Activated T-helper 9 cell treated with anti-CD3 and anti-CD28 coated beads, Interleukin-2, amount 50 U/mL, for 16 hours (primary cell): ENCODE measurements around the gene CD226.
"Not testable (repeated sequence)": the region's sequence is repeated elsewhere in the genome, so short reads cannot be mapped to it uniquely, and the experiment has no call there.

Experiments
- DNase-seq: peaks from one replicate; pipeline ENCODE4 v3.0.0-alpha.2; 2020; ENCODE audit warnings: low read depth

Gene CD226

DNA sequence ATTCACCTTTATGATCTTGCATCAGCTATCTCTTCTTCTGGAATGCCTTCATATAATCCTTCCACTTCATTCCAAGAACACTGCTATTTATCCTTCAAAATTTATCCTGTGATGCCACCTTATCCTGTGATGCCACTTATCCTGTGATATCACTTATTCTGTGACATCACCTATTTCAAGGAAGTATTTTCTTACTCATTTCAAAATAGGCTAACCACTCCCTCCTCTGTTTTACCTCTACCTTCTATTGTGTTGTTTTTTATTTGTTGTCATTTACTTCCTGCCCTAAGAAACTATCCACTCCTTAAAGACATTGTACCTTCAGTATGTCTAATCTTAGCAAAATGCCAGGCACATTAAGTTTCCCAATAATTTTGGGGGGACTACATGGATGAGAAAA lies 38.8 kb downstream of the CD226 start:
- no peak for DNase-seq

DNA sequence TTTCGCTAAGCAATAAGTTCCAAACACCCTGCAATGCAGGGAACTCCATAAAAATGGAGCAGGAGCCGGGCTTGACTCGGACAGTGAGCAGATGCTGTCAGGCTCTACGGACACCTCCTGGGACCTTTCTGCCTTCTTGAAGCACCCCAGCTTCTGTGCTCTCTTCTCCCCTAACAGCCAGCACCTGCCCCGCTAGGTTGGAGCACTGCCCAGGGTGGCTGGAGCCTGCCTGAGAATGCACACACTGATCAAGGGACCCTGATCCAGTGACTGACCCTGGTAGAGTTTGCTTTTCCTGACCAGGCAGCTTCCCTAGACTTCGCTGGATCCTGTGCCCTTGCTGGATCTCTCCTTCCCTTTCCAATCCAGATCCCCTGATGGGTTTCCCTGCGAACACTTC lies 40.9 kb downstream of the CD226 start:
- no peak for DNase-seq

DNA sequence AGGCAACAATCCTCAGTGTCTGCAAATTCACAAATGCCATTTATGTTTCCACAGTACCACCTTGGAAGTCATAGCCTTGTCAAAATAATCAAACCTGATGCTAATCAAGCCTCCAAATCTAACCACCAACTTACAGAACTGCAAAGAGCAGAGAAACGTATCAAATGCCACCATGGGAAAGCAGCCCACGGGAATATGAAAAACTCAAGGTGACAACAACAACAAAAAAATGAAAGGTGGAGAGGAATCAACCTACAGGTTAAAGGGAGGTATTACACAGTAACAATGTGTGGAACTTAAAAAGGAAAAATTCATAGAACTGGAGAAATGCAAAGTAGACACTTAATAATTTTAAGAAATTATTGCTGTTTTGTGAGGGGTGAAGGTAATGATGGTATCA lies 46.7 kb downstream of the CD226 start:
- DNase-seq = no peak

DNA sequence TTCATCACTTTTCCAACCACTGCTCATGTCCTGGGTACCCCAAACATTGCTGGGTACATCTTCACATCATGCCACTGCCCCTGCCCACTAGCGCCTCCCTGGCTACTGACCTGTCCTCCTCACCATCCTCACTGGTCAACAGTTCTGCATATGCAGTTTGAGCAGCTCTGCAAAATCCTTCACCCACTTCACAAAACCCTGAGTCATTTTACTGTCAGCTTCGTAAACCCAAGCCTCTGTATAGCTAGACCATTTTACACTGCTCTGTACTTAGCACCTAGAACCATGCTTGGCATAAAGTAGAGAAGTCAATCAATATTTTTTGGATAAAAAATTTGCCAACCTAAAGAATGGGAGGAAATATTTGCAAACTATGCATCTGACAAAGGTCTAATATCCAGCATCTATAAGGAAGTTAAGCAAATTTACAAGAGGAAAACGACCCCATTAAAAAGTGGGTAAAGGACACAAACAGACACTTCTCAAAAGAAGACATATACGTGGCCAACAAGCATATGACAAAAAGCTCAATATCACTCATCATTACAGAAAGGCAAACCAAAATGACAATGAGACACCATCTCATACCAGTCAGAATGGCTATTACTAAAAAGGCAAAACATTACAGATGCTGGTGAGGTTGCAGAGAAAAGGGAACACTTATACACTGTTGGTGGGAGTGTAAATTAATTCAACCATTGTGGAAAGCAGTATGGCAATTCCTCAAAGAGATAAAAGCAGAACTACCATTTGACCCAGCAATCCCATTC lies 48.3 kb downstream of the CD226 start:
- DNase-seq = not testable (repeated sequence)

DNA sequence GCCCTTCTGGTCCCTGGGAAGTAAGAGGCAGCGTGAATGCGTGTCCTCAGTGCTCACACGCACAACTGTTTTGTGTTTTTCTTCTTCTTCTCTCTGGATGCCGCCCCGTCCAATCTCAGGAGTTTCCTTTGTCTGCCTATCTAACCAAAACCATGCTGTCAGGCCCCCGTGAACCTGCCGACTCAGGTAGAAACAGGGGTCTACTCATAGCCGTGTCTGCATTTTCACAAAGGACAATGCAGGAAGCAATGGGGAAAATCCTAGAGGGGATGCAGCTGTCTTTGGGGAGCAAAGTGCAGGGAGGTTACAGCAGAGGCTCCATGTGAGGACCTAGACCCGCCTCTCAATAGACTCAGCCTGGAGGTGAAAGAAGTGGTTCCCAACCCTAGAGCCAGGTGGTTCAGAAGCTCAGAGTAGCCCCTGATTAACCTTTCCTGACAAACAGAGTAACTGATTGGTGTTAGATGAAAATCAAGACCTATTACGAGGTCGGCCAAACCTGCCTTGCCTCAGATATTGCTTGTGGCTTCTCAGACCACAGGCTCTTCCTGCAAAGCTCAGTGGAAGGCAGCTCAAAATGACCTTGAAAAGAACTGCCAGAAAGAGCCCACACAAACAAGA lies 49.3 kb downstream of the CD226 start:
- no peak for DNase-seq

DNA sequence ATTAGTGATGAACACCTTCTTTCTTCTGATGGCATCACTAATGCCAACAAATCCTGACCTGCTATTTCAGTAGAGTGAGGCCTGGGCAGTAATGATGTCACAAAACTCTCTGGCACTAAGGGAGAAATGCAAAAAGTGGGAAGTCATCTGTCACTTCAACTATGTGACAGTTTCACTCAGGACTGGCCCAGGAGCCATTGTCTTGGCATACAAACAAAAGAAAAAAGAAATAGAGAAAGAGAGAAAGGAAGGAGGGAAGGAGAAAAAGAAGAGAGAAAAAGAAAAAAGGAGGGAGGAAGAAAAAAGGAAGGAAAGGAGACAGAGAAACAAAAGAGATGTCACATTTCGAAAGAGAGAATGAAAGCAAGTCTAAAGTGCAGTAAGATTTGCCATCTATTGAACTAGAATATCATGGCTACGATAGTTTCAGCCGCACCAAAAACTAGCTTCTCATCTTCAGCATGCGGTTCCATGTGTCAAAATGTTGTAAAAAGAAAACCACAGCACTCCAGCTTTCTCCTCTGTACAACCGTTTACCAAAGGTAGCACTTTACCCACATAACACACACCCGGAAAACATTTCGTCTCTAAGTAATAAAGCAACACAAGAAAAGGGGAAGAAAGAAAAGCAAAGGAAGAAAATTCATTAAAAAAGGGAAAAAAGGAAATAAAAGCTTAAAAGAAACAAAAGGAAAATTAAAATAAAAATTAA lies 50.1 kb downstream of the CD226 start:
- DNase-seq = no peak

DNA sequence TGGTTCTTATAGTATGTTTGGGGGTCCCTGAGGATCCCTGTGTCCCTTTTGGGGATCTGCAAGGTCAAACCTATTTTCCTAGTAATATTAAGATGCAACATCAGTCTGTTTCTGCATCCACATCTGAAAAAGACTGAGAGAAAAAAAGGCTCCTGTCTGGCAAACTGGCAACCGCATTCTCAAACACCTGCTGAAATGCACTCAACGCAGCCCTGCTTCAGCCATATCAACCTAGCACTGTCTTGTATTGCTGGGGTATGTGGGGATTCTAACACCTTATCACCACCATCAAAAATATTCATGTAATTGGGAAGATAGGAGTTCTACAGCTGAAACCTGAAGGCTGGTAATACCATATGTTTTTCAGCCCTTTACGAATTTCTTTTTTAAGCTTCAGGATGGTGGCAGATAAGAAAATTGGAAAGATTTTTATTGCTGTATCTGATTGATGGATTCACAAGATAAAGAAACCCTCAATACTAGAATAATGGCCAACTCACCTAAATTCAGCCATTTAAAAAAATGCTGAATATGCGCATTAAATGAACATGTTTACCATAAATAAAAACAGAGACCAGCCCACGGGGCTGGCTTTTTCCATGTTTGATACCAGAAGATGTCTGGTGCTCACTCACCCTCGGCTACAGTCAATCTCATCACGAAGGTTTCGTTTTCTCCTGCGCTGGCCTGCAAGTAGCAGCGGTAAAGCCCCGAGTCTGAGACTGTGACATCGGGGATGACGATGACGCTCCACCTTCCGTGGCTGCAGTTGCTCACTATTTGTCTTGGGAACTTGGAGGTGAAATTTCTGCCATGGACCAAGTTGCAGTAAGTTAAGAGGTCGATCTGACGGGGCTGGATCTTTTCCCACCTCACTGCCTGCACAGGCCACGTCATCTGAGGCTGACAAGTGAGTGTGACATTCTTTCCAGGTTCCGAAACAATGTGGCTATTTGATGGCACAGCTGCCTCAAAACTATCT lies 52.3 kb downstream of the CD226 start:
- no peak for DNase-seq

DNA sequence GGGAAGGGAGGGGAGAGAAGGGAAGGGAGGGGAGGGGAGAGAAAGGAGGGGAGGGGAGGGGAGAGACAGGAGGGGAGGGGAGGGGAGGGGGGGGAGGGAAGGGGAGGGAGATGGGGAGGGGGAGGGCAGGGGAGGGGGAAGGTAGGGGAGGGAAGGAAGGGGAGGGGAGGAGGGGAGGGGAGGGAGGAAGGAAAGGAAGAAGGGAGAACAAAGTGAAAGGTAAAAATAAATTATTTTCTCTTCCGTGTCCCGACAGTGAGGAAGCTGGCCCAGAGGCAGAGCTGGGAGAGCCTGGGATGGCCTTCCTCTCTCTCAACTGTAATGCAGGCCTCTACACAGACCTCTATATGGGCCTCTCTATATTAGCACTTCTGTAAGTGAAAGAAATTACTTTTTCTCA lies 53.2 kb downstream of the CD226 start:
- no peak for DNase-seq

DNA sequence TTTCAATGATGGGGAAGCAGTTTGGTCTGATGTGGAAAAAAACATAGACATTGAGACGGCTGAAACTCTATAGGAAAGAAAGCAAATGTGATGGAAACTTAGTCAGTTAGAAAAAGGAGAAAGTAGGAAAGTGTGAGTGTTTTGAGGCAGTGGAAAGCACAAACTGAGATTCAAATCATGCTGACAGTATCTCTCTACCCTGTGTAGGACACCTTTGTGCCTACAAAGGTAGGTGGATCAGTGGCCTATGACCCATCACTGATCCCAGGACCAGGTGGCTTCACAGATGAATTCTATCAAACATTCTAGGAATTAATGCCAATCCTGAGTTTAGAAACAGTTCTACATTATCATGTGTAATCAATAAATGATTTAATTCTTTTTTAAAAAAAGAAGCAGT lies 57.1 kb downstream of the CD226 start:
- no peak for DNase-seq

DNA sequence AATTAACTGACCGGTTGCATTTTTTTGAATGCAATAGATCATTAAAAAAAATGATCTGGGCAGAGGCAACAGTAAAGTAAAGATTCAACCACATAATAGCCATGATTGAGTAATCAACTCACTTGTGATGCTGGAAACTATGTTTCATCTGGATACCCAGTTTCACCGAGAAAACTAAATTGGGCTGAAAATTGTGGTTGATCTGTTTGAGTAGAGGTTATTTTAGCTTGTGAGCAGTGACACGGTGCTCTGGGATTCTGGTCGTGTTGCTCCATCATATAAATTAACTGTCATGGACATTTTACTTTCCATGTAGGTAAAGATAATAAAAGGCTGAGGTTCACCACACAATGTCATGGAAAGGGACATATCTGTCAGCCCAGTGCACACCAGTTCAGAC lies 58.7 kb downstream of the CD226 start:
- DNase-seq = no peak

DNA sequence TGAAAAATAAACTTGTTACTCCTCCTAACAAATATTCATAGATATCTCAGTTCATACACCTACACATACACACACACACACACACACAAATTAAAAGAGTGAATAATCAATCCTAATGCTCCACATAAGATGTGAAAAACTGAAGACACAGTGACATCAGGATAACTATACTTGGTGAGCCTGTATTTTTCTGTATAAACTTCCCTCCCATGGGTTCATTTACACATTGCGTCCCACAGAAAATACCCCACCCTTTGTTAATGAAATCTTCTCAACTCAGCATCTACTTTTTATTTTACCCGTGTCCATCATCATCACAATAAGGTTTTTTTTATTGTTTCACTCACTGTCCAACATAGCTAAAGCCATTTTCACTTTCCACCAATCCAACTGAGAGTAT lies 60.4 kb downstream of the CD226 start:
- DNase-seq = no peak

DNA sequence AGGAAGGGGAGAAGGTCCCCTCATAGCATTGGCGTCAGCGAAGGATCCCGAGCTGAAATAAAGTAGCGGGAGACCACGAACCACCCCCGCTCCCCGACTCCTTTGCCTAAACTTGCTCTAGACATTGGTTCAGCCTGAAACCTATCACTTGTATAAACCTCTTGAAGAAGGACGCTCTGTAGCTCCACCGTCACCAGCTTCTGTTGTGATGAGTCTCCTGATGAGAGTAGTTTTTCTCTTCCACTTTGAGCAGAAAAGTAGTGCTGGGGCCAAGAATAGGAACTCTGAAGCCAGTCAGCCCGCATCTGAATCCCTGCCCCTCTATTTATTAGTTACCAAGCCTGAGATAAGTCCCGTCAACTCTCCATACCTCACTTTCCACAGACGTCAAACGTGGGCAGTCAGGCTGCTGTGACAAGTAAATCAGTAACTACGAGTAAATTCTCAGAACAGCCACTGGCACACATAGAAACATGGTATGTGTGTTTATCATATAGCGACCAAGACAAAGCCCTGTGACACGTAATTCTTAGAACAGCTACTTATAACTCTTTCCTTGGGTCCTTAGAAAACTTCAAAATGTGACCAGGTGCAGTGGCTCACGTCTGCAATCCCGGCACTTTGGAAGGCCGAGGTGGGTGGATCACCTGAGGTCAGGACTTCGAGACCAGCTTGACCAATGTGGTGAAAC lies 61.7 kb downstream of the CD226 start:
- no peak for DNase-seq

DNA sequence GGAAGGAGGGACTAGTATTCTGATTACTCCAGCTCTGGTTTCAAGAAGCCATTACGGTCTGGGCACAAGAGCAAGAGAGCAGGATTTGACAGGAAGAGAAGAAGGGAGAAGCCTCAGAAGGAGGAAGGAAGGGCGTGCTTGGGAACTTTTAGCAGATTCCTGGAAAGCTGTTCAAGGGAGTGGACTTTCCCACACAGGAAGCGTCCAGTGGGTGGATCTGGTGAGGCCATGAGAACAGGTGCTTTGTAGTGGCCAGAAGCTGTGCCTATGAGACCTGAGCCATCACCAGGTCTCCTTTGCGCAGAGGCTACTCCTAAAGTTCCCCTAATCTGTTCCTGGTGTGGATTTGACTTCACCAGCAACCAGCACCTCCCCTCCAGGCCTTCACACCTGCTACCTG lies 62.3 kb downstream of the CD226 start:
- no peak for DNase-seq

DNA sequence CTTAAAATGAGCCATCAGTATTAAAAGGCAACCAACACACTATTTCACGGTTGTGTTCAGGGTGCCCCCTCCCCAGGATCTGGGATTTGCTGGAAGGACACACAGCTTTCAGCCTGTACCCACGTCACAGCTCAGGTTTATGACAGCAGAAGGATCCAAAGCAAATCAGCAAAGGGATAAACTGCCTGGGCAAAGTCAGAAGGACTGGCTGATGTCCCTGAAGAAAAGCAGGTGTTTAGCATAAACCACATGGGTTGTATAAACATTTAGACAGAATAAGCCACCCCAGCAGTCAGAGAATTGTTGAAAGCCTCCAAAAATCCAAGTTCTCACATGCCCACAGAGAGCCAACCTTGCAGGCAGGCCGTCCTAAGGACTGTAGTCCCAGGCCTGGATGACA lies 63.9 kb downstream of the CD226 start:
- DNase-seq = no peak

DNA sequence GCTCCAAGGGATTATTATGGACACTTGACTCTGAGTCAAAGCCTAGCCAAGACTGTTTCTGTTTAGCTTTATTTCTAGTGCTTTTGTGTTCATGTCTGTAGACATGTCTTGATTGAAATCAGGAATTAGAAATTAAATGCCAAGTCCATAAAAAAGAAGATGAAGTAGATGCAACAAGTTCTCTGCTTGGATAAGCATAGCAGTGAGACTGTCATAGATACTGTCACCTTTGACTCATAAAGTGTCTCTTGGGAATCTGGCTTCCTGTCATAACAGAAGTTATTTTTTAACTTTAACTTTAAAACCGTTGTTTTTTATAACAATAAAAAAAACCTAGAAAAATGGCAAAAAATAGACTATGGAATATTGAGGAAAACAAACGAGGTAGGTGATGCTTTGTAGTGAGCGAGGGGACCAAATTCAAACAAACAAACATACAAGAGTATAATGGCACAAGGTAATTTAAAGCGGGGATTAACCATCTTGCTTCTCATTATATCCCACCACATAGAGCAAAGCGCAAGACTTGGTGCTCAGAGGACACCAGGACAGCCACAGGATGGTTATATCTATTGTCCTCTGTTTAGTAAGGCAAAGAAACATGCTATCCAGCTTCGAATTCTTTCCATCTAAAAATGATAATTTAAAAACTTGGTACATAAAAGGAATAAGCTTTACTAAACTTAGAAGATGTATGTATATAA lies 64.6 kb downstream of the CD226 start:
- DNase-seq = no peak

DNA sequence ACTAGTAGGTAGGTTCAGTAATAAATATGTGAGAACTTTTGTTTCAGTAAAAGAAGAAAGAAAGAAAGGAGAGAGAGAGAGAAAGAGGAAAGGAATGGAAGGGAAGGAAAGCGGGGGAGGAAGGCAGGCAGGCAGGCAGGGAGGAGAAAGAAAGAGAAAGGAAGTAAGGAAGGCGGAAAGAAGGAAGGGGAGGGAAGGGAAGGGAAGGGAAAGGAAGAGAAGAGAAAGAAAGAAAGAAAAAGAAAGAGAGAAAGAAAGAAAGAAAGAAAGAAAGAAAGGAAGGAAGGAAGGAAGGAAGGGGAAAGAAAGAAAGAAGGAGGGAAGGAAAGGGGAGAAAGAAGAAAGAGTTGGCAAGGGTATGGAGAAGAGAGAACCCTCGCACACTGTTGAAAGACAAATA lies 67.6 kb downstream of the CD226 start:
- no peak for DNase-seq

DNA sequence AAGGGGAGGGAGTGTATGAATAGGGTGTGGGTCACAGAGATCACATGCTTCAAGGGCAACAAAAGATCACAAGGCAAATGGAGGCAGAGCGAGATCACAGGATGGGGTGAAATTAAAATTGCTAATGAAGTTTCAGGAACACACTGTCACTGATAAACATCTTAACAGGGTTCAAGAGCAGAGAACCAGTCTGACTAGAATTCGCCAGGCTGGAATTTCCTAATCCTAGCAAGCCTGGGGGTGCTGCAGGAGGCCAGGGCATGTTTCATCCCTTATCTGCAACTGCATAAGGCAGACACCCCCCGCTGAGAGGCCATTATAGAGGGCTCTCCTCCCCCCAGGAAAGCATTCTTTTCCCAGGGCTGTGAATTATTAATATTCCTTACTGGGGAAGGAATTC lies 68.6 kb downstream of the CD226 start:
- DNase-seq = not testable (repeated sequence)

DNA sequence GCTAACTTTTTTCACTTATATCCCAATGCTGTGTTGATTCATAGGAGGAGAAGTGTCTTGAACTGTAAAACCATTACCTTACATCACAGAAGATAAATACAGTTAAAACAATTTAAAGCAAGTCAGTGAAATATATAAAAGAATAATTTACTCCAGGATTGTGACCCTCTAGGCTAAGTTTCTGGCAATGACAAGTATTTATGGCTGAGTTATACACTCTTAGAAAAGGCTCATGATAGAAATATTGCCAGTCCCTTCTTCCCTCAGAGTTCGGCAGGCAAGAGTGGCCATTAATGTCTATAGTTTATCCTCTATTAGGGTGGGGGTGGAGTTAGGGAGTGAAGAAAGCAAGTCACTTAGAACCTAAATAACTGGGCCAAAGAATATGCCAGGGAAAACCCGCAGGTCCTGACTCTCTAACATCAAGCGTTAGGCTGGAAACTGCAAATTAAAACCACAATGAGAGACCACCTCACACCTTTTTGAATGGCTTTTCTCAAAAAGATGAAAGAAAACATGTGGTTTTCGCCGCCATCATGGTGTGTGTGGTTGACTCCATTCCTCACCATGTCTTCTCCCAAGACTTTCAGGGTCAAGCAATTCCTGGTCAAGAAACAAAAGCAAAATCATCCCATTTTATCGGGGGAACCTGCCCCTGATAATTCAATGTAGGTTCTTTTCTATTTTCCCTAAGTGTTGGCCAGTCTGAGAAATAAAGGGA lies 69.3 kb downstream of the CD226 start:
- DNase-seq = no peak

DNA sequence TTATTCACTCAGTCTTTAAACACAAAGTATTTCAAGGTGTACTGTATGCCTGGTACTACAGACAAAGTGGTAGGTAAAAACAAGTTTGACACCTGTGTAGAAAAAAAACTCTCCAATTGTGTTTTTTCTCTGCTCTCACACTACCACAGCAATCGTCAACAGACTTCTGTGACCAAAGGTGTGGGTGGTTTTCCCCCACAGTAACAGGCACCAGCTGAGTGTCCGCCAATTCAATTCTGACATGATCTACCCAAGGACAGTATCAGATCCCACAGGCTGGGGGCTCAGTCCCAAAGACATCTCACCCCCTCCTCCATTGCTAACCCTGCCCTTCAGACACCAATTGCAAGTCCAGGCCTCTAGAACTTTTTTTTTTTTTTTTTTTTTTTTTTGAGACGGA lies 71.2 kb downstream of the CD226 start:
- DNase-seq = no peak

DNA sequence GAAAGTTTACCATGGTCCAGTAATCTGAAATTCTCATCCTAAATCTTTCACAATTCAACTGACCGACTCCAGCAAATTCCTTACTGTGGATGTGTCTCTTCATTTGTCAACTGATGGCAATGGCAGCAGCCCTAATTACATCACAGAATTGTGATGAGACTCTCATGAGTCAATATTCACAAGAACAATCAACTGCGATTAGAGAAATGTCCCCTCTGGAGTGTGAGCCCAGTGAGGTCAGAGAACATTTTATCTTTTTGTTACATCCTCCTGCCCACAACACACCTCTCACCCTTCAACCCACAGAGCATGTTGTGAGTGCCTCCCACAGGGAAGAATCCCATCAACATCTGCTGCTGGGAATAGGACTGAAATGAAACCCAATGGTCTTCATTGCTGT lies 73.6 kb downstream of the CD226 start:
- DNase-seq = no peak
